HG03064 (cell line): ENCODE results near the gene MYG1.
"Not testable (repeated sequence)": the region's sequence is repeated elsewhere in the genome, so short reads cannot be mapped to it uniquely, and the experiment has no call there.

ENCODE experiments used
- ATAC-seq: cut with Tn5 transposase; IDR thresholded peaks from one replicate; pipeline ENCODE4 v1.9.1; 2021; ENCODE audit warnings: low read depth; ENCODE audit not compliant: unreplicated experiment

Gene MYG1

GRCh38 chr12:53279888-53280498, 19.5 kb upstream of the MYG1 start:
- no peak for ATAC-seq

DNA sequence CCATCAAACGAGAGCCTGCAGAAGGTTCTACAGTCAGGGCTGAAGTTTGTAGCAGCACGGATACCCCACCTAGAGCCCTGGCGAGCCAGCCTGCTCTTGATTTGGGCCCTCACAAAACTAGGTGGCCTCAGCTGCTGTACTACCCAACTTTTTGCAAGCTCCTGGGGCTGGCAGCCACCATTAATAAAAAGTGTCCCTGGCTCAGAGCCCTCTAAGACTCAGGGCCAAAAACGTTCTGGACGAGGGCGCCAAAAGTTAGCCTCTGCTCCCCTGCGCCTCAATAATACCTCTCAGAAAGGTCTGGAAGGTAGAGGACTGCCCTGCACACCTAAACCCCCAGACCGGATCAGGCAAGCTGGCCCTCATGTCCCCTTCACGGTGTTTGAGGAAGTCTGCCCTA, 13.0 kb upstream of the MYG1 start:
- no peak for ATAC-seq

GRCh38 chr12:53287741-53288216, 11.7 kb upstream of the MYG1 start:
- ATAC-seq = no peak

DNA sequence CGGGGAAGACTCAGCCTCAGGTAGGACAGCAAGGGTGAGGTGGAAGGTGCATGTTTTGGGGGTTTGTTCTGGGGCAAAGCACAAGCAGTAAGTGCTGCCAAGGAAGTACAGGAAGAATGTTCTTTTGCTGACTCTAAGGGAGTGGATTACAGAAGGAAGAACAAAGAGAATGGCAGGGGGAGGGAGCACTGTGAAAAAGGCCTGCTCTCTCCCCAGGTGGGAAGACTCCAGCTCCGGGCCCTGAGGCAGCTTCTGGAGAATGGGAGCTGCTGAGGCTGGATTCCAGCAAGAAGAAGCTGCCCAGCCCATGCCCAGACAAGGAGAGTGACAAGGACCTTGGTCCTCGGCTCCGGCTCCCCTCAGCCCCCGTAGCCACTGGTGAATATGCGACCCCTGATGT, 11.2 kb upstream of the MYG1 start:
- ATAC-seq = no peak

DNA sequence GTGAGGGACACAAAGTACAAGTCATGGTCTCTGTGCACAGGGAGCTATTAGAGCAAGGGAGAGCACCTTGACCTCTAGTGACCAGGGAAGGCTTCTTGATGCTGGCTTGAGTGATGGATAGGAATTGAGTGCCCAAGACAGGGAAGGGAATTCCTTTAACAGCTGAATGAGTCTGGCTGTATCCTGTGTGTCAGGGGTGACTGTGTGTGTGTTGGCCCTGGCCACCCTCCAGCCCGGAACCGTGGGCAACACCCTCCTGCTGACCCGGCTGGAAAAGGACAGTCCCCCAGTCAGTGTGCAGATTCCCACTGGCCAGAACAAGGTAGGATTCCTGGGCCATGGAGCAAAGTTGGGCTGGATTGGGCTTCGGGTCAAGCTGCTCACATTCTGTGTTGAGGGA, 9.6 kb upstream of the MYG1 start:
- ATAC-seq = no peak

- ATAC-seq = no peak
Observed at GRCh38 chr12:53290661-53291060, 8.8 kb upstream of the MYG1 start.

- ATAC-seq = no peak
Observed at GRCh38 chr12:53292426-53292825, 7.1 kb upstream of the MYG1 start.

- peak; percentile 84 for ATAC-seq
Observed at GRCh38 chr12:53295070-53295890, 4.2 kb upstream of the MYG1 start, which contains the start of gene PFDN5. Gene PFDN5, plus strand, starts transcription at chr12:53295542. Its CDS starts 26 bp downstream, at chr12:53295568.

DNA sequence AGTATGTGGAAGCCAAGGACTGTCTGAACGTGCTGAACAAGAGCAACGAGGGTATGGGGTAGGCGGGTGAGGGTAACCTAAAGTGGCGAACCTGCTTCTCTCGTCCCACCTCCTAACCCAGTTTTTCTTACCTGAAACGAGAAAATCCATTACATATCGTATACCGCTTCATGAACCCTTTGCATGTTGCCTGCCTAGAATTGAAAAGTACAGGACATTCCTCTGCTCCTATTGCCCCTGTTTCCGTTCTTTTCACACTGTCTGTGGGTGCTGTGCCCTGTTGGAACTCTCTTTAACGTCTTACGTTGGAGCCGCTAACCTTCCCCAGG, 3.6 kb upstream of the MYG1 start:
- ATAC-seq = no peak

DNA sequence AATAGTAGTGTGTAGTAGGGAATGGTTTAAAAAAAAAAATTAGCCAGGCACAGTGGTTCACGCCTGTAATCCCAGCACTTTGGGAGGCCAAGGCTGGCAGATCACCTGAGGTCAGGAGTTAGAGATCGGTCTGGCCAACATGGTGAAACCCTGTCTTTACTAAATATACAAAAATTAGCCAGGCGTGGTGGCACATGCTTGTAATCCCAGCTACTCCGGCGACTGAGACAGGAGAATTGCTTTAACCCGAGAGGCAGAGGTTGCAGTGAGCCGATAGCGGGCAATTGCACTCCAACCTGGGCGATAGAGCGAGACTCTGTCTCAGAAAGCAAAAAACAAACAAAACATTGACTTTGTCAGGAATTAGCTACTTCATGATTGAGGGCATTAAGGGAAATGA, 2.4 kb upstream of the MYG1 start:
- ATAC-seq = not testable (repeated sequence)

GRCh38 chr12:53298164-53298563, 1.3 kb upstream of the MYG1 start:
- ATAC-seq = no peak

DNA sequence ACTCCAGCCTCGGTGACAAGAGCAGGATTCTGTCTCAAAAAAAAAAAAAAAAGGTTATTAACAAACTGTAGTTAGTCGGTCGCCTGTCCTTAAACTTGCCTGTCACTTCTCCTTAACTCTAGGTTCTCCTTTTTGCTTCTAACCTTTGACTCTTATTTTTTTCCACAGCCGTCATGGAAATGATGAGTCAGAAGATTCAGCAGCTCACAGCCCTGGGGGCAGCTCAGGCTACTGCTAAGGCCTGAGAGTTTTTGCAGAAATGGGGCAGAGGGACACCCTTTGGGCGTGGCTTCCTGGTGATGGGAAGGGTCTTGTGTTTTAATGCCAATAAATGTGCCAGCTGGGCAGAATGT, 418 bp upstream of the MYG1 start:
- ATAC-seq = no peak

GRCh38 chr12:53300187-53300586, 692 bp downstream of the MYG1 start:
- ATAC-seq = no peak

DNA sequence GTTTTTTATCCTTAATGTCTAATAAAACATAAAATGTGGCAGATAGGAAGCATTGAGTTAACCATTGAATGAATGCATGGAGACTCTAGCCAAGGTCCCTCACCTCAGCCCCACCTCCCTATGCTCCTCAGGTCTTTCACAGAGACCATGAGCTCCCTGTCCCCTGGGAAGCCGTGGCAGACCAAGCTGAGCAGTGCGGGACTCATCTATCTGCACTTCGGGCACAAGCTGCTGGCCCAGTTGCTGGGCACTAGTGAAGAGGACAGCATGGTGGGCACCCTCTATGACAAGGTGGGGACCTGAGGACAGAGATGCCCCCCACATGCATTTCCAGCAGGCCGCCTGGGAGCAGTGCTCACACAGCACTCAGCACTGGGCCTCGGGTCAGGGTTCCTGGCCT, 3.4 kb downstream of the MYG1 start:
- no peak for ATAC-seq

GRCh38 chr12:53306826-53307225, 7.3 kb downstream of the MYG1 start:
- no peak for ATAC-seq

- no peak for ATAC-seq
Observed at GRCh38 chr12:53308276-53308675, 8.8 kb downstream of the MYG1 start.

DNA sequence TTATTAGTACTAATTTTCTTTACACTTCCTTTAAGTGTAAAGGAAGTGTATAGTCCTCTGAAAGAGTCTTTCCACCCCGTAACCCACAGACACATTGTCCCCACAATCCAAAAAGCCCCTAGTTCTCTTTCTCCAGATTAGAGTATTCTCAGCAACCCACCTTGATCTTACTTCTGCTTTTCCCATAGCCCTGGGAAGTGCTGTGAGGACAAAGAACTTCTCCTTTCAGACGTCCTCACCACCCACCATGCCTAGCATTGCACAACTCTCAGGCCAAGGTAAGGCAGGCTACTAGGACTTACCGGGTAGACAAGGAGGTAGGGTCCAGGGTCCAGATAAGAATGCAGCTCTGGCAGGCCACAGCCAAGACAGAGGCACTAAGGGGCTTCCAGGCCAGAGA, 14.5 kb downstream of the MYG1 start:
- ATAC-seq = no peak

- no peak for ATAC-seq
Observed at GRCh38 chr12:53320352-53321195, 21.1 kb downstream of the MYG1 start.

- peak; percentile 37 for ATAC-seq
Observed at GRCh38 chr12:53324113-53324778, 24.8 kb downstream of the MYG1 start.

DNA sequence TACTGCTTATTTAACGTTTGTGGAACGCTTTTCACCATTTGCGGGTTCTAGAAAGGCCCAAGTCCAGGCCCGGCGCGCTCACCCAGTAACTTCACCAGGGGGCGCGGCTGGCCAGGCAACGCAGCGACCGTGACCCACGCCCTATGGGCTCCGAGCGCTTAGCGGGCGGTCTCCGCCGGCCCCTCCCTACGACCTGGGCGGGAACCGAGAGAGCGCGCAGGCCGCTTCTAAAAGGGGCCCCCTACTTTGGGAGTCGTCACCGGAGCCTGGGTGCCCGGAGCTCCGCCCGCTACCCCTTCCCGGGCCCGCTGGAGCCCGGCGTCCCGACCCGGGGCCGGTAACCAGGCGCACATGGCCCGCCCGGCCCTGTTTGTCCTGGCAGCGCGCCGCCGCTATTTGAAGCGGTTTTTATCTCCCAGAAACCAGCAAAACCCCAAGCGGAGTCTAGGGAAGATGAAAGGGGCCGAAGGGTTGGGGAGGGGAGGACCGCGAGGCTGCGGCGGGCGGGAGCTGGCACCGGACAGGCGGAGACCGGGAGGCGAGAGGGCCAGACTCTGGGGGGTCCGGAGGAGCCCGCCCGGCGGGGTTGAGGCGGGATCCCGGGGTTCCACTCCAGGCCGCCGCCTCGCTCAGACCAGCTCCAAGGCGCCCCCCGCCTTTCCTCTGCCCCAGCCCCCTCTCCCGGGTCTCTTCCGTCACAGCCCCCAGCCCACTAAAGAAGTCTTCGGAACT, 25.4 kb downstream of the MYG1 start:
- ATAC-seq = peak; percentile 56
